B cell (primary cell): ENCODE measurements around the gene STAT2. TPM values are rescaled to one million over a fixed set of nuclear protein-coding genes. Genes with fewer than 3 reads are reported as not detected.

Source experiments
- ATAC-seq: fragments of 200-7000 bp; cut with Tn5 transposase; one replicate; pipeline ENCODE4 v1.10.0; 2021; ENCODE audit warnings: low read depth, mild to moderate bottlenecking, moderate number of reproducible peaks, moderate library complexity
- CTCF ChIA-PET: fragments of 350-600 bp; sonication (Branson Sonifier 250); formaldehyde crosslinking; loops from one replicate; lab custom pipeline; 2021; ENCODE audit warnings: antibody characterized with exemption, inconsistent platforms; lab: Charles Lee
- POLR2A ChIA-PET: fragments of 350-600 bp; sonication (Branson Sonifier 250); formaldehyde crosslinking; loops from one replicate; lab custom pipeline; 2021; ENCODE audit warnings: antibody characterized with exemption; lab: Charles Lee
- DNase-seq: peaks from one replicate; pipeline ENCODE4 v3.0.0; 2013
- H2AFZ ChIP-seq: 2 replicates; pipeline ENCODE4 v1.6.1; 2012; ENCODE audit warnings: mild to moderate bottlenecking, low read depth, low read length; ENCODE audit not compliant: insufficient read depth, poor library complexity, severe bottlenecking
- H3K27ac ChIP-seq, 2 donors: 1 replicate in 1 of 2; 2 replicates in 1 of 2; pipeline ENCODE4 v1.5.1; 2012 to 2013; ENCODE audit warnings: low read length in 2 of 2, mild to moderate bottlenecking in 2 of 2, moderate library complexity in 1 of 2
- H3K27me3 ChIP-seq, 4 experiments: fragments of 200-600 bp in 1 of 4; sonication (generic) in 1 of 4; replicated peaks in 1 of 4; 1 replicate in 2 of 4; 2 replicates in 2 of 4; pipeline versions ENCODE4 v1.6.1 to v1.7.0; 2013 to 2016; ENCODE audit warnings: low read length in 3 of 4, mild to moderate bottlenecking in 2 of 4, mixed read lengths in 1 of 4, moderate library complexity in 1 of 4; ENCODE audit not compliant: insufficient read depth in 4 of 4, control insufficient read depth in 3 of 4; ENCODE audit errors: control extremely low read depth in 1 of 4
- H3K36me3 ChIP-seq, 2 experiments: replicated peaks in 1 of 2; 1 replicate in 1 of 2; 2 replicates in 1 of 2; pipeline versions ENCODE4 v1.6.1 to v1.7.1; 2013; ENCODE audit warnings: low read length in 1 of 2; ENCODE audit not compliant: insufficient read depth in 2 of 2, control insufficient read depth in 1 of 2; ENCODE audit errors: control extremely low read depth in 1 of 2, extremely low read depth in 1 of 2
- H3K4me1 ChIP-seq, 2 donors: fragments of 200-600 bp in 1 of 2; sonication (generic) in 1 of 2; 1 replicate in 1 of 2; 2 replicates in 1 of 2; pipeline versions ENCODE4 v1.5.1 to v1.6.1; 2013 to 2017; ENCODE audit warnings: low read length in 2 of 2; ENCODE audit not compliant: control insufficient read depth in 2 of 2, insufficient read depth in 2 of 2
- H3K4me2 ChIP-seq: replicated peaks from 2 replicates; pipeline ENCODE3; 2012; ENCODE audit warnings: mild to moderate bottlenecking, low read depth, low read length; ENCODE audit not compliant: poor library complexity, severe bottlenecking
- H3K4me3 ChIP-seq, 5 experiments: fragments of 200-600 bp in 1 of 5; sonication (generic) in 1 of 5; 1 replicate in 3 of 5; 2 replicates in 2 of 5; pipeline versions ENCODE4 v1.5.1 to v1.7.0; 2011 to 2016; ENCODE audit warnings: low read length in 4 of 5, mild to moderate bottlenecking in 4 of 5, low read depth in 2 of 5, control low read depth in 1 of 5, moderate library complexity in 1 of 5; ENCODE audit not compliant: insufficient read depth in 1 of 5; ENCODE audit errors: control extremely low read depth in 1 of 5, extremely low read depth in 1 of 5
- H3K79me2 ChIP-seq: fragments of 200-600 bp; sonication (generic); one replicate; pipeline ENCODE4 v1.6.0; 2016; ENCODE audit warnings: low read length; ENCODE audit not compliant: control insufficient read depth, insufficient read depth
- H3K9ac ChIP-seq: fragments of 200-600 bp; sonication (generic); 2 replicates; pipeline ENCODE4 v1.6.1; 2017; ENCODE audit warnings: mild to moderate bottlenecking, low read length, moderate library complexity
- H3K9me3 ChIP-seq, 3 donors: one replicate each; pipeline versions ENCODE4 v1.6.1 to v1.7.1; 2013; ENCODE audit warnings: low read length in 2 of 3; ENCODE audit not compliant: control insufficient read depth in 2 of 3, insufficient read depth in 1 of 3; ENCODE audit errors: control extremely low read depth in 1 of 3
- H4K20me1 ChIP-seq: 2 replicates; pipeline ENCODE4 v1.6.0; 2012; ENCODE audit warnings: mild to moderate bottlenecking, low read length; ENCODE audit not compliant: insufficient read depth, control insufficient read depth, poor library complexity, severe bottlenecking
- H3K27ac Mint-ChIP-seq: one replicate; pipeline ENCODE4 v1.8.0; 2021; ENCODE audit warnings: mixed read lengths
- H3K27me3 Mint-ChIP-seq: one replicate; pipeline ENCODE4 v1.8.0; 2021; ENCODE audit warnings: mixed read lengths
- H3K4me1 Mint-ChIP-seq: one replicate; pipeline ENCODE4 v1.8.0; 2021; ENCODE audit warnings: mixed read lengths
- H3K4me3 Mint-ChIP-seq: one replicate; pipeline ENCODE4 v1.8.0; 2021; ENCODE audit warnings: mixed read lengths
- H3K9me3 Mint-ChIP-seq: one replicate; pipeline ENCODE4 v1.8.0; 2022; ENCODE audit warnings: mixed read lengths; ENCODE audit not compliant: insufficient read depth
- CTCF ChIP-seq: fragments of 200-600 bp; IDR thresholded peaks from one replicate; pipeline ENCODE4 v1.8.0; 2022; ENCODE audit warnings: antibody characterized with exemption, mild to moderate bottlenecking
- EZH2 ChIP-seq: IDR thresholded peaks from 2 replicates; pipeline ENCODE4 v1.6.1; 2012; ENCODE audit warnings: borderline replicate concordance, low read depth, mild to moderate bottlenecking, moderate library complexity, low read length; ENCODE audit not compliant: insufficient read depth, poor library complexity, severe bottlenecking
- WGBS: methylation state at CpG from one replicate; pipeline ENCODE4 v1.1.5; 2013; ENCODE audit warnings: missing lambda C conversion rate; ENCODE audit not compliant: insufficient coverage; 5-methylcytosine and 5-hydroxymethylcytosine counted together
- intact Hi-C: fragments of 100-400 bp; cut with micrococcal nuclease; formaldehyde crosslinking; loops from one replicate; pipeline ENCODE4 v1.10.0; 2022
- polyA plus RNA-seq: library from polyadenylated mRNA; depleted of rRNA; stranded (reverse); fragments of >200 nt; gene quantifications from 2 replicates; pipeline ENCODE4 v1.2.3, GENCODE V29; 2012
- total RNA-seq, 2 donors: library from RNA; stranded (reverse); fragments of 120-200 nt in 1 of 2; gene quantifications; 1 replicate in 1 of 2; 2 replicates in 1 of 2; pipeline versions ENCODE4 v1.2.3 to v1.2.4, GENCODE V29; 2013 to 2022

Gene STAT2
- total and polyA plus RNA-seq, 2 donors (not counting 1 experiment from before 2014, with no cell fraction given): 261 to 298 TPM

- H3K4me1 Mint-ChIP-seq: peaks cover 4% of the 10 kb centered on the region
- no peak for ATAC-seq
- POLR2A ChIA-PET: interaction anchor here (0.7 kb wide), 1 partner anchor 33 kb away, joined by 3 read pairs; no protein-coding TSS in a partner anchor
- H3K4me2 ChIP-seq: no peak overlapping the region
- no peak overlapping the region for H3K27ac ChIP-seq
- H4K20me1 ChIP-seq: no peaks in the 10 kb centered on the region
- no peak for TF ChIP-seq CTCF
- TF ChIP-seq EZH2: no peak
- no peak for DNase-seq
- no peaks in the 10 kb centered on the region for H3K27me3 ChIP-seq
- H2AFZ ChIP-seq: no peak overlapping the region
- no peak overlapping the region for H3K4me3 ChIP-seq
- no peak overlapping the region for H3K4me3 Mint-ChIP-seq
- H3K9ac ChIP-seq: no peak overlapping the region
- intact Hi-C loops: no loop called here
- no peaks in the 10 kb centered on the region for H3K27me3 Mint-ChIP-seq
- CTCF ChIA-PET: no interaction called here
- H3K9me3 Mint-ChIP-seq: no peaks in the 10 kb centered on the region
- H3K36me3 ChIP-seq: no peaks in the 10 kb centered on the region
- WGBS: no CpG with 5 or more reads among the region's 2 CpGs
- H3K9me3 ChIP-seq: peaks cover 0 to 6% (median 3%) of the 10 kb centered on the region in 3 donors
- H3K27ac Mint-ChIP-seq: no peak overlapping the region
- H3K79me2 ChIP-seq: no peaks in the 10 kb centered on the region
- no peaks in the 10 kb centered on the region for H3K4me1 ChIP-seq
These were observed 32.4 kb upstream of the STAT2 start for GRCh38 chr12:56392331-56392730.

GRCh38 chr12:56391721-56392120, 31.8 kb upstream of the STAT2 start:
- Histone ChIP-seq H3K27me3 (no peaks in the 10 kb centered on the region), H4K20me1 (no peaks in the 10 kb centered on the region), H3K4me2 (no peak overlapping the region), H2AFZ (no peak overlapping the region), H3K4me3 (no peak overlapping the region), H3K36me3 (no peaks in the 10 kb centered on the region), H3K79me2 (no peaks in the 10 kb centered on the region), H3K27ac (no peak overlapping the region), H3K9me3 (peaks cover 0 to 5% (median 3%) of the 10 kb centered on the region in 3 donors), H3K4me1 (no peaks in the 10 kb centered on the region), H3K9ac (no peak overlapping the region)
- no peak for ATAC-seq
- intact Hi-C loops: no loop called here
- peaks cover 4% of the 10 kb centered on the region for H3K4me1 Mint-ChIP-seq
- ChIA-PET POLR2A (no interaction called here), CTCF (no interaction called here)
- DNase-seq: no peak
- no CpG with 5 or more reads among the region's 1 CpG for WGBS
- TF ChIP-seq EZH2 (no peak), CTCF (no peak)
- no peak overlapping the region for H3K4me3 Mint-ChIP-seq
- no peaks in the 10 kb centered on the region for H3K9me3 Mint-ChIP-seq
- H3K27ac Mint-ChIP-seq: no peak overlapping the region
- no peaks in the 10 kb centered on the region for H3K27me3 Mint-ChIP-seq
